Hepatic stellate cell (primary cell): Measurements from ENCODE around the gene C10orf143.

ENCODE experiments used
- DNase-seq: peaks from one replicate; pipeline ENCODE4 v3.0.0; 2011; ENCODE audit warnings: low spot score

C10orf143 gene

DNA sequence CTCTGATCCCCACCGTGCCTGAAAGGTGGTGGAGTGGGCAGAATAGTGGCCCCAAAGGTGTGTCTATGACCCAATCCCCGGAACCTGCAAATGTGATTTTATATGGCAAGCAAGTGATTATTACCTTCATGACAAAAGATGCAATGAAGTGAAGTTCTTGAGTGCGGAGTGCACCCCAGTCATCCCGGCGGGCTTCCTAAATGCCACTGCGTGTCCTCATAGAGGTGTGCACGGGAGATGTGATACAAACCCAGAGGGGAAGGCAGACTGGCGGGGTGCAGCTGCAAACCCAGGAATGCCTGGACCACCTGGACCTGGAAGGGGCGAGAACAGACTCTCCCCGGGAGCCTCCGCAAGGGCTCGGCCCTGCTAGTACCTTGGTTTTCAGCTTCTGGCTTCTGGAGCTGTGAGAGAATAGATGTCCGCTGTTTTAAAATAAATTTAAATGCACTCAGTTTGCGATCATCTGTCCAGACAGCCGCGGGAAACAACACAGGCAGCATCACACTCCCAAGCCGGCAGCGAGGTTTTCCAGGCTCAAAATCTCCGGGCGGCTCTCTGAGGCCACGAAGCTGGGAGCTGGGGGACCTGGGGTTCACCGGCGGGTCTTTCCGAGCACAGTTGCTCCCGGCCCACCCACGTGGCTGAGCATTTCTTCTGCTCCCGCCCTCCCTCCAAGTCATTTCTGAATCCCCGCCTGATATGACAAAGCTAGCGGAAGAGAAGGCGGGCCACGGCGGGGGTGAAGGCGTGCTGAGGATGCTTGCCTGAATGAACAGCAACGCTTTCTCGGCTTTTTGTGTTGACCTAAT is 96.2 kb downstream of the C10orf143 start:
- DNase-seq = no peak
